Hypothalamus (tissue), 51 donors: ENCODE data around the gene CYP2A6.
"Not testable (repeated sequence)": the region's sequence is repeated elsewhere in the genome, so short reads cannot be mapped to it uniquely, and the experiment has no call there.

Experiments used
- DNase-seq, 51 donors: peaks; one replicate each; lab custom pipeline; 2025; lab: John Stamatoyannopoulos, UW

Gene CYP2A6, protein sequence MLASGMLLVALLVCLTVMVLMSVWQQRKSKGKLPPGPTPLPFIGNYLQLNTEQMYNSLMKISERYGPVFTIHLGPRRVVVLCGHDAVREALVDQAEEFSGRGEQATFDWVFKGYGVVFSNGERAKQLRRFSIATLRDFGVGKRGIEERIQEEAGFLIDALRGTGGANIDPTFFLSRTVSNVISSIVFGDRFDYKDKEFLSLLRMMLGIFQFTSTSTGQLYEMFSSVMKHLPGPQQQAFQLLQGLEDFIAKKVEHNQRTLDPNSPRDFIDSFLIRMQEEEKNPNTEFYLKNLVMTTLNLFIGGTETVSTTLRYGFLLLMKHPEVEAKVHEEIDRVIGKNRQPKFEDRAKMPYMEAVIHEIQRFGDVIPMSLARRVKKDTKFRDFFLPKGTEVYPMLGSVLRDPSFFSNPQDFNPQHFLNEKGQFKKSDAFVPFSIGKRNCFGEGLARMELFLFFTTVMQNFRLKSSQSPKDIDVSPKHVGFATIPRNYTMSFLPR

DNA sequence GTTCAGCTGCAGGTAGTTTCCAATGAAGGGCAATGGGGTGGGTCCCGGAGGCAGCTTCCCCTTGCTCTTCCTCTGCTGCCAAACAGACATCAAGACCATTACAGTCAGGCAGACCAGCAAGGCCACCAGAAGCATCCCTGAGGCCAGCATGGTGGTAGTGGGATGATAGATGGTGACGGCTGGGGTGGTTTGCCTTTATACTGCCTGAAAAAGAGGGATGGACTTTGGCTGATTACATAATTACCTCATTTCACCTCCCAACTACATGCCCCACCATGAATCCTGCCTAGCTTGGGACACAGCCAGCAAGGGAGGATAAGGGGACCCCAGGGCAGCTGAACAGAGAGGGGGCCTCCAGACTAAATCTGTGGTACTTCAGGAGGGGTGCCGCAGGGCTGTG, at the start of gene CYP2A6:
Gene CYP2A6 (minus strand): TSS at position 171 of the 400 bp plus-strand sequence. CDS start 21 bp downstream, at position 150.
- DNase-seq: not testable (repeated sequence)

DNA sequence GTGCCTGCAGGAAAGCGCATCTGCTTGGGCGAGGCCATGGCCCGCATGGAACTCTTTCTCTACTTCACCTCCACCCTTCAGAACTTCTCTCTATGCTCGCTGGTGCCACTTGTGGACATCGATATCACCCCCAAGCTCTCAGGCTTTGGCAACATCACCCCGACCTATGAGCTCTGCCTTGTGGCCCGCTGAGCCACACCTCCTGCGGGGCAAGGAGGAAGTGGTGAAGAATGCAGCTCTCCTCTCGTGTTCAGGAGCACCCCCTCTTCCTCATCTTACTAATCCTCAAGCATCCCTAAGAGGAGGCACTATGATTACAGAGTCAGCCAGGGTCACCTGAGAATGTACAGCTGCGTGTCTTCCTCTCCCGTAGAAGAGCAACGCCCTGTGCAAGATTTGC, 49.7 kb upstream of the CYP2A6 start:
- DNase-seq: not testable (repeated sequence)

DNA sequence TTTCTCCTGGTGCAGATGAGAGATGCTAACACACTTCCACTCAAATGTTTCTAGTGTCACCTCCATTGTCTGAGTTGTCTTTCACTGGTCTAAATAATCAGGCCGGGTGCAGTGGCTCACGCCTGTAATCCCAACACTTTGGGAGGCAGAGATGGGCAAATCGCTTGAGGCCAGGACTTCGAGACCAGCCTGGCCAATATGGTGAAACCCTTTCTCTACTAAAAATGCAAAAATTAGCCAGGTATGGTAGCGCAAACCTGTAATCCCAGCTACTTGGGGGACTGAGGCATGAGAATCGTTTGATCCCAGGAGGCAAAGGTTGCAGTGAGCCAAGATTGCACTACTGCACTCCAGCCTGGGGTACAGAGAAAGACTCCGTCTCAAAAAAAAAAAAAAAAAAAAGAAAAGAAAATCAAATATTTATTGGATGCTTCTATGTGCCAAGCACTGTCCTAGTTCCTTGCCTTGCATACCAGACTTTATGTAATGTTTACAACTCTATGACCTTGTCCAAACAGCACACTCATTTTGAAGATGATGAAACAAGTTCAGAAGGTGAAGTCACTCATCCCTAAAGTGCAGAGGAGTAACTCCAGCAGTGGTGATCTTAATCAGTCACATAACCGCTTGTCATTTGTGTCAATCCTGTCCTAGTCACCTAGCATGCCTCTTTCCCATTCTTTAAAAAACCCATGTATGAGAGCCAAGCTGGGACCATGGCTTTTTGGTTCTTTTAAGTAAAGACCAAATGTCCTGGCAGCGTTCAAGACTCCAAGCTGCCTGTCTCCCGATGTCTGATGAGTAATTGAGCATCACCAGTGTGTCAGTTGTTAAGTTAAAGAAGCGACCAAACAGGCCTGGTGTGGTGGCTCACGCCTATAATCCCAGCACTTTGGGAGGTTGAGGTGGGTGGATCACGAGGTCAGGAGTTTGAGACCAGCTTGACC, 46.9 kb upstream of the CYP2A6 start:
- not testable (repeated sequence) for DNase-seq

- DNase-seq: no peak
These were observed 46.2 kb upstream of the CYP2A6 start for GRCh38 chr19:40896418-40896796.

GRCh38 chr19:40893112-40893511, 42.9 kb upstream of the CYP2A6 start:
- no peak for DNase-seq

DNA sequence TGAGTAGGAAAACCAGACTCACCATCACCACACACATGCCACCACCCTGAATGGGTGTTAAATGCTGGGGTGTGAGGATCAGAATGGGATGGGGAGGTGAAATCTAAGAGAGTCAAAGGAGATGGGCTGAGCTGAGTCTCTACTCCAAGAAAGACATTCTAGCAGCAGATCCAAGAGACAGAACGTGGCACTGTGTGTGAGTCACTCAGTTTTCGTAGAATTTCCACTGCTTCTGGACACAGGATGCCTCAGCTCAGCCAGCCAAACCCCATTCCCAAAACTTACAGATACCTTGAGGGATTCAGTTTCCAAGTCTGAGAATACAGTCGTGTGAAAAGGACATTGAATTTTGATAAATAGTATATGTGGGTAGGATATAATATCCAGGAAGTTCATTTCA, 39.1 kb upstream of the CYP2A6 start:
- DNase-seq: no peak

- DNase-seq: no peak
These were observed 37.9 kb upstream of the CYP2A6 start for GRCh38 chr19:40888191-40888590.

DNA sequence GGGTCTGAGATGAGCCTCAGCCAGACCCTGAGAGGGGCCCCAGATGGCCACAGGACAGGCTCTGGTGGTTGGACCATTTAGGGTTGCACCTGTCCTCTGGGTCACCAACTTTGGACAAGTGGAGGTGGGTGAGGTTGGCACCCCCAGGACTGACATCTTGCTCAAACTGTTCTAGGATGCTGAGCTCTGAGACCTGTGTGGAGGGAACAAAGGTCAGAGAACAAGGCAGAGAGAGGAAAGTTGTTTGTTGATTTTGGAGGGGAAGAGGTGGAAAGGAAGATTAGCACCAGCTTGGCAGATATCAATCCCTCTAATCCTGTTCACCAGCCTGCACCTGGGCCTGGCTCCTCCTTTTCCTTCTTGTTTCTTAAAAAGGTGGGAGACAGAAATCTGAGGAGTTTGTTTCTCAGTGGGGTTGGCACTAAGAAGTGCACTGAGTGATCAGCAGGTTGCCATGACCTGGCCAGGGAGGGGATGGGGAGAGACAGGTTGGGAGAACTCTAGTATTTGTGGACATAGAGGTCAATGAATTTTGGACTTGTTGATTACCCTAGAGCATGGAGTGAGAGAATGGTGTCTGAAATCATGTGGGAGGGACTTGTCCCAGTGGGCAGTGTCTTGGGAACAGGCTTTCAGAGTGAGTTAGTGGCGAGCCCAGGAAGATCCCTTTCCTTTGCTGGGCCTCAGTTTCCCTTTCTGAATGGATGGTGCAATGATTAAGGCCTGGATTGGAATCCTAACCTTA, 34.1 kb upstream of the CYP2A6 start:
- DNase-seq: not testable (repeated sequence)

- DNase-seq: not testable (repeated sequence)
These were observed 31.8 kb upstream of the CYP2A6 start, which contains the start of gene CYP2A7 for GRCh38 chr19:40882062-40882461. TSS of gene CYP2A7 (minus strand) at chr19:40882231. CDS start at chr19:40882210, 21 bp downstream.

DNA sequence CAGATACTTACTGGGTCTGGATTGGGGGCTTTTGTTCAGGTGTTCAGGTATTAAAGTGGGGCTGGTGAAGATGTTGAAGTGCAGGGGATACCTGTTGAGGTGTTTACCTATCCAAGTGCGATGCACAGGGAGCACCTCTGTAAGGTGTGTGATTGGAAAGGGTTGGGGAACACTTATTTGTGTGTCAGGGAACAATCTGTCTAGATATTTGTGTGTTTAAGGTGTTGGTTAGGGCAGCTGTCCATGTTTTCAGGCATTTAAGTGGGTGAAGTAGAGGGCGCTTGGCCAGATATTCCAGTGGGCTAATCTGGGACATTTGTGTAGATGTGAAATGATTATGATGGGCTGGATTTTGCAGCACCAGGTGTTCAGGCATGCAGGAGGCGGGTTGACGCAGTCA, 29.1 kb upstream of the CYP2A6 start:
- DNase-seq: not testable (repeated sequence)

DNA sequence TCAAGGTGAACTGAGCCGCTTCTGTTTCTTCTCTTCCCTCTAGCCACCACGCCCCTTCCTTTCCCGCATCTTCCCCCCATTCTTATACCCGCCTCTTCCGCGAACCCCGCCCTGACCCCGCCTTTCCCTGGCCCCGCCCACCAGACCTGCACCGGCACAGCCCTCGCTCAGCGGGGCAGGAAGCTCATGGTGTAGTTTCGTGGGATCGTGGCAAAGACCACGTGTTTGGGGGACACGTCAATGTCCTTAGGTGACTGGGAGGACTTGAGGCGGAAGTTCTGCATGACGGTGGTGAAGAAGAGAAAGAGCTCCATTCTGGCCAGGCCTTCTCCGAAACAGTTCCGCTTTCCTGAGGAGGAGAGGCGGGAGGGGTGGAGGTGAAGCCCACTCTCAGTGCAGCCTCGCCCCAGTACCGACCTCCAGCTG, 25.3 kb upstream of the CYP2A6 start:
- peak in 11 of 51 donors; percentile 0 to 12 (median 2) for DNase-seq

GRCh38 chr19:40874874-40875273, 24.6 kb upstream of the CYP2A6 start:
- not testable (repeated sequence) for DNase-seq

DNA sequence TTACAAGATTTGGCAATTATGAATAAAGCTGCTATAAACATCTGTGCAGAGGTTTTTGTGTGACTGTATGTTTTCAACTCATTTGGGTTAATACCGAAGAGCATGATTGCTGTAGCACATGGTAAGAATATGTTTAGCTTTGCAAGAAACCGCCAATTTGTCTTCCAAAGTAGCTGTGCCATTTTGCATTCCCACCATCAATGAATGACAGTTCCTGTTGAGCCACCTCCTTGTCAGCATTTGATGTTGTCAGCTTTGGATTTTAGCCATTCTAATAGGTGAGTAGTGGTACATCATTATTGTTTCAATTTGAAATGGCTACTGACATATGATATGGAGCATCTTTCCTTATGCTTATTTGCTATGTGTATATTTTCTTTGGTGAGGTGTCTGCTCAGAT, 23.6 kb upstream of the CYP2A6 start:
- not testable (repeated sequence) for DNase-seq

DNA sequence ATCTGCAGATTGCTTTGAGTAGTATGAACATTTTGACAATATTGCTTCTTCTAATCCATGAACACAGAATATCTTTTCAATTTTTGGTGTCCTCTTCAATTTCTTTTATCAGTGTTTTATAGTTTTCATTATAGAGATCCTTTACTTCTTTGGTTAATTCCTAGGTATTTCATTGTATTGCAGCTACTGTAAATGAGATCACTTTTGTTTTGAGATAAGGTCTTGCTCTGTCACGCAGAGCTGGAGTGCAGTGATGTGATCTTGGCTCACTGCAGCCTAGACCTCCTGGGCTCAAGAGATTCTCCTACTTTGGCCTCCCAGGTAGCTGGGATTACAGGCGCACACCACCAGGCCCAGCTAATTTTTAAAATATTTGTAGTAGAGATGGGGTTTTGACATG, 22.0 kb upstream of the CYP2A6 start:
- DNase-seq: no peak

- DNase-seq: no peak
These were observed 17.5 kb upstream of the CYP2A6 start for GRCh38 chr19:40867701-40868100.

DNA sequence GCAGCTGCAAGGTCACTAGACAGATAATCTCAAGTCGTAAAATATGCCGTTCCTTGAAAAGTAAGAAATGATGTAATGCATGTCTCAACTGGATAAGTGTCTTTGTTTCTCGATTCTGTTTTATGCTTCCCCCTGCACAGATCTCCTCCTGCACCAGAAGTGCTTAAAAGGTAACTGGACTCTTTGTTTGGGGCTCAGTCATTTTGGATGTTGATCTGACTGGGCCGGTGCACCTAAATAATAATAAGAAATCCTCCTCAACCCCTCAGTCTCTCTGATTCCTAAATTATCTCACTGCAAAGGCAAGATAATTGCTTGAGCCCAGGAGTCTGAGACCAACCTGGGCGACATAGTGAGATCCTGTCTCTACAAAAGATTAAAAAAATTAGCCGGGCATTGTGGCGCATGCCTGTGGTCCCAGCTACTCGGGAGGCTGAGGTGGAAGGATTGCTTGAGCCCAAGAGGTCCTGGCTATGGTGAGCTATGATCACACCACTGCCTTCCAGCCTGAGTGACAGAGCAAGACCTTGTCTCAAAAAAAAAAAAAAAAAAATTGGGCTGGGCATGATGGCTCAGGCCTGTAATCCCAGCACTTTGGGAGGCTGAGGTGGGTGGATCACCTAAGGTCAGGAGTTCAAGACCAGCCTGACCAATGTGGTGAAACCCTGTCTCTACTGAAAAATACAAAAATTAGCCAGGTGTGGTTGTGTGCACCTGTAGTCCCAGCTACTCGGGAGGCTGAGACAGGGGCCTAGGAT, 14.7 kb upstream of the CYP2A6 start:
- not testable (repeated sequence) for DNase-seq

DNA sequence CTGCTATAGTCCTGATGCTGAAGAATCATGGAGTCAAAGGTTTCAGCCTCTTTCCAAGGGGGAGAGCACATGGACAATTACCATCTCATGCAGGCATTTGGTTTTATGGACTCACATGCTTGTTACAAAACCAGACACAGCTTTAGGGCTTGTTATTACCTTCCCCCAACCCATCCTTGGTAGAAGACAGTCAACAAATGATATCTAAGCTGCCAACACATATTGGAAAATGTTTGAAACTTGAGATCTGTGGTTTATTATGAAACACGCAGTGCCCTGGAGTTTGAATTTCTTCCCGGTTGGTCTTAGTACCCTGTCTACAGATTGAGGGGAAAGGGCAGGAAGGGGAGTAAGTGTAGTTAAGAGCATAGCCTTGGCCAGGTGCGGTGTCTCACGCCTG, 12.5 kb upstream of the CYP2A6 start:
- DNase-seq: no peak

DNA sequence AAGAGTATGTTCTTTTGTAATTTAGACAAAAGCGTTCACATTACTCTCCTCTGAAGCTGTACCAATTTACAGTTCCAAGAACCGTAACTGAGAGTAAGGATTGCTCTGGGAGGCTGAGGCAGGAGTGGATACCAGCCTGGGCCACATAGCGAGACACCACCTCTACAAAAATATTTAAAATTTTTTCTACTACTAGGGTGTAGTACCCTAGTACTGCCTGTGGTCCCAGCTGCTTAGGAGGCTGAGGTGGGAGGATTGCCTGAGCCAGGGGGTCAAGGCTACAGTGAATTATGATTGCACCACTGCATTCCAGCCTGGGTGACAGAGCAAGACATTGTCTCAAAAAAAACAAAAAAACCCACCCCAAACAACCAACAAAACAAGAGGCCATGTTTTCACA, 12.1 kb upstream of the CYP2A6 start:
- DNase-seq: no peak

DNA sequence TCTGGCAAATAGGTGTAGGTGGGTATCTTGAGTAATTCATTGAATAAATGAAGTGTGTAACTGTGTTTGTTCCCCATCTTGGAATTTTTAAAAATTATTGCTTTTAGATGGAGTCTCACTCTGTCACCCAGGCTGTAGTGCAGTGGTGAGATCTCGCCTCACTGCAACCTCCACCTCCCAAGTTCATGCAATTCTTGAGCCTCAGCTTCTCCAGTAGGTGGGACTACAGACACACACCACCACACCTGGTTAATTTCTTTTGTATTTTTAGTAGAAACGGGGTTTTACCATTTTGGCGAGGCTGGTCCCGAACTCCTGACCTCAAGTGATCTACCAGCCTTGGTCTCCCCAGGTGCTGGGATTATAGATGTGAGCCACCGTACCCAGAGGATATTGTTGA, 7.9 kb upstream of the CYP2A6 start:
- no peak for DNase-seq
